Prostate gland (tissue), 2 donors: ENCODE results near the gene MUCL1. TPM values are rescaled to one million over a fixed set of nuclear protein-coding genes. Genes with fewer than 3 reads are reported as not detected.

Experiments used
- DNase-seq: peaks from one replicate; pipeline ENCODE4 v3.0.0-alpha.2; 2019; ENCODE audit warnings: low spot score
- H3K27ac ChIP-seq, 2 donors: fragments of 200-600 bp; sonication (generic); 2 replicates each; pipeline ENCODE4 v1.5.1; 2017 to 2019
- H3K27me3 ChIP-seq: fragments of 200-600 bp; sonication (generic); replicated peaks from 2 replicates; pipeline ENCODE4 v1.5.1; 2019; ENCODE audit not compliant: insufficient read depth
- H3K36me3 ChIP-seq, 2 donors: fragments of 200-600 bp; sonication (generic); 1 replicate in 1 of 2; 2 replicates in 1 of 2; pipeline versions ENCODE4 v1.5.1 to v1.8.1; 2017 to 2019
- H3K4me1 ChIP-seq: fragments of 200-600 bp; sonication (generic); replicated peaks from 2 replicates; pipeline ENCODE4 v1.5.1; 2019
- H3K4me3 ChIP-seq, 2 donors: fragments of 200-600 bp; sonication (generic); 2 replicates each; pipeline ENCODE4 v1.5.1; 2017 to 2019
- H3K9me3 ChIP-seq: fragments of 200-600 bp; sonication (generic); 2 replicates; pipeline ENCODE4 v1.5.1; 2017
- POLR2A ChIP-seq: fragments of 450-650 bp; IDR thresholded peaks from one replicate; pipeline ENCODE4 v1.6.1; 2016; ENCODE audit warnings: antibody characterized with exemption, mild to moderate bottlenecking
- POLR2AphosphoS5 ChIP-seq: sonication (generic); formaldehyde crosslinking; IDR thresholded peaks from one replicate; pipeline ENCODE4 v1.6.1; 2017; ENCODE audit warnings: antibody characterized with exemption
- WGBS: methylation state at CpG from one replicate; pipeline ENCODE4 v1.1.5; 2018; 5-methylcytosine and 5-hydroxymethylcytosine counted together
- intact Hi-C: fragments of 100-400 bp; cut with DNase I; formaldehyde crosslinking; loops from one replicate; pipeline ENCODE4 v1.14.2; 2022
- total RNA-seq, 2 donors: library from RNA; depleted of rRNA; stranded (reverse); fragments of >200 nt; gene quantifications; one replicate each; pipeline ENCODE4 v1.1.0, GENCODE V29; 2016
- TF ChIP-seq, protein P1 (sequence below), 4 experiments: fragments of 200-600 bp in 2 of 4; fragments of 450-650 bp in 2 of 4; sonication (generic) in 2 of 4; IDR thresholded peaks; 1 replicate in 3 of 4; 2 replicates in 1 of 4; pipeline ENCODE4 v1.5.1; 2016 to 2019; ENCODE audit warnings: antibody characterized with exemption in 4 of 4, mild to moderate bottlenecking in 2 of 4, moderate library complexity in 2 of 4

MUCL1 gene, protein sequence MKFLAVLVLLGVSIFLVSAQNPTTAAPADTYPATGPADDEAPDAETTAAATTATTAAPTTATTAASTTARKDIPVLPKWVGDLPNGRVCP
- not detected for total RNA-seq

DNA sequence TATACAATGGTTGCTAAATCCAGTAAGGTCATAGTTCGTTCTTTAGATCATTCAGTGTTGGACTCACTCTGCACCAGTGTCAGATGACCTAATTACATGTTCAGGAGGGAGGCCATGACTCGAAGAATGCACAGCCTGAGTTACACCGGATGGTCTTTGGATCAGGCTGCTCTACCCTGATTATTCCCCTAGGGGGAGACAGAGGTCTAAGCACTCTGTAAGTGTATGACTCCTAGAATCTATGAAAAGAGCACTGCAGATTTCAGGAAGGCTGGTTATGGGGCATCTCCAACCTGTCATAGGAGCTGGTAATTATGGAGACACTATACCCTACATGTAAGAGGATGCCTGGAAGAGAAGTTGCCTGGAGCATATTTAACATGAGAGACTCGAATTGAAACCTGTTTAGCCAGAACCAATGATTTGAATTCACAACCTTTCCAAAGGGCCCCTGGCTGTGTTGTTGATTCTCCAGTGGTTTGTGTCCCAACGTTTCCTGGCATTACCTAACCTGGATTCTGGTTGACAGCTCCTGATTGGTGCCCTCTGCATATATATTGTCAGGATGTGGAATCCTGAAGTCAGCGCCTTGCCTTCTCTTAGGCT is at the start of gene MUCL1:
TSS of gene MUCL1 (plus strand) at position 584 of the 606 bp plus-strand sequence. CDS start 67 bp downstream, outside the sequence.
- intact Hi-C loops = no loop called here
- H3K27ac ChIP-seq = no peak within 1 kb of the TSS
- no peaks in the 10 kb centered on the region for H3K36me3 ChIP-seq
- peak; percentile 40 for DNase-seq
- TF ChIP-seq POLR2A = no peak
- TF ChIP-seq, protein P1, sequence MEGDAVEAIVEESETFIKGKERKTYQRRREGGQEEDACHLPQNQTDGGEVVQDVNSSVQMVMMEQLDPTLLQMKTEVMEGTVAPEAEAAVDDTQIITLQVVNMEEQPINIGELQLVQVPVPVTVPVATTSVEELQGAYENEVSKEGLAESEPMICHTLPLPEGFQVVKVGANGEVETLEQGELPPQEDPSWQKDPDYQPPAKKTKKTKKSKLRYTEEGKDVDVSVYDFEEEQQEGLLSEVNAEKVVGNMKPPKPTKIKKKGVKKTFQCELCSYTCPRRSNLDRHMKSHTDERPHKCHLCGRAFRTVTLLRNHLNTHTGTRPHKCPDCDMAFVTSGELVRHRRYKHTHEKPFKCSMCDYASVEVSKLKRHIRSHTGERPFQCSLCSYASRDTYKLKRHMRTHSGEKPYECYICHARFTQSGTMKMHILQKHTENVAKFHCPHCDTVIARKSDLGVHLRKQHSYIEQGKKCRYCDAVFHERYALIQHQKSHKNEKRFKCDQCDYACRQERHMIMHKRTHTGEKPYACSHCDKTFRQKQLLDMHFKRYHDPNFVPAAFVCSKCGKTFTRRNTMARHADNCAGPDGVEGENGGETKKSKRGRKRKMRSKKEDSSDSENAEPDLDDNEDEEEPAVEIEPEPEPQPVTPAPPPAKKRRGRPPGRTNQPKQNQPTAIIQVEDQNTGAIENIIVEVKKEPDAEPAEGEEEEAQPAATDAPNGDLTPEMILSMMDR (IDR thresholded peaks at IDR 0.05) = peak; percentile 46 to 79 (median 68)
- no peak within 1 kb of the TSS for H3K4me3 ChIP-seq
- H3K9me3 ChIP-seq = no peaks in the 10 kb centered on the region
- WGBS = 34% methylated on average over 6 of the region's 6 CpGs
- H3K27me3 ChIP-seq = no peaks in the 10 kb centered on the region
- no peaks in the 10 kb centered on the region for H3K4me1 ChIP-seq

DNA sequence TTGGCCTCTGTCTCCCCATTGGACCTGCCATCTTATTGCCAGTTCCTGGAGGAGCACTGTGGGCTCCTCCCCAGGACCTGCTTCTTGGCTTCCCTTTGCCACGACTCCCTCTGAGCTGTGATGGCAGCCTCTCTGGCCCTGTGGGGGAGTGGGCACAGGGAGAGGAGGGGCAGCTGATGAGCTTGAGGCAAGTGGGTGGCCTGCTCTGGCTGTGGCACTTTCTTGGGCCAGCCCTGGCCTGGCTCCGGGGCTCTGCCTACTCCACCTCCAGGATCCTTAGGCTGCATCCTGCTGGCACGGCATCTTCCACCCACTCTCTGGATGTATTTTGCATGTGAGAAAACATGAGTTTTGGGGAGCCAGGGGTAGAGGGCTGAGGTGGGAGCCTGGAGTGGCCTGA is 32.6 kb upstream of the MUCL1 start:
- 92% methylated on average over 3 of the region's 3 CpGs for WGBS
- H3K4me1 ChIP-seq = no peaks in the 10 kb centered on the region
- intact Hi-C loops = no loop called here
- TF ChIP-seq, protein P1 (IDR thresholded peaks at IDR 0.05) = no peak
- TF ChIP-seq POLR2A (no peak), POLR2AphosphoS5 (no peak)
- no peak overlapping the region for H3K4me3 ChIP-seq
- no peaks in the 10 kb centered on the region for H3K9me3 ChIP-seq
- H3K36me3 ChIP-seq = no peaks in the 10 kb centered on the region
- DNase-seq = no peak
- no peaks in the 10 kb centered on the region for H3K27me3 ChIP-seq
- no peak overlapping the region for H3K27ac ChIP-seq

DNA sequence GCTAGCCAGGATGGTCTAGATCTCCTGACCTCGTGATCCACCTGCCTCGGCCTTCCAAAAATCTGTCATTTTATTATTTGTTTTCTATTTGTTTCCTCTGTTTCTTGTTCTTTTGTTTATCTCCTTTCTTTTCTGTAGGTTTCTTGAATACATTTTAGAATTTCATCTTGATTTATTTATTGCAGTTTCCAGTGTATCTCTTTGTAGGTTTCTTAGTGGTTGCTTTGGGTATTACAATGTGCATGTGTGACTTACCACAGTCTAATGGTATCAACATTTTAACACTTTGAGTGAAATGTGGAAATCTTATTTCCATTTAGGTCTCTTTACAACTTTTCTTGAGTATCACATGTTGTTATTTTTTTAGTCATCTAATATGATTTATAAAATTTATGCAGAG is 29.9 kb upstream of the MUCL1 start:
- TF ChIP-seq POLR2A = no peak
- TF ChIP-seq, protein P1 (IDR thresholded peaks at IDR 0.05) = peak in 1 of 4 experiments; percentile 50
- WGBS = 95% methylated on average over 2 of the region's 2 CpGs
- Histone ChIP-seq H3K9me3 (no peaks in the 10 kb centered on the region), H3K4me1 (no peaks in the 10 kb centered on the region), H3K36me3 (no peaks in the 10 kb centered on the region), H3K4me3 (no peak overlapping the region), H3K27me3 (no peaks in the 10 kb centered on the region), H3K27ac (no peak overlapping the region)
- intact Hi-C loops = no loop called here
- no peak for DNase-seq

DNA sequence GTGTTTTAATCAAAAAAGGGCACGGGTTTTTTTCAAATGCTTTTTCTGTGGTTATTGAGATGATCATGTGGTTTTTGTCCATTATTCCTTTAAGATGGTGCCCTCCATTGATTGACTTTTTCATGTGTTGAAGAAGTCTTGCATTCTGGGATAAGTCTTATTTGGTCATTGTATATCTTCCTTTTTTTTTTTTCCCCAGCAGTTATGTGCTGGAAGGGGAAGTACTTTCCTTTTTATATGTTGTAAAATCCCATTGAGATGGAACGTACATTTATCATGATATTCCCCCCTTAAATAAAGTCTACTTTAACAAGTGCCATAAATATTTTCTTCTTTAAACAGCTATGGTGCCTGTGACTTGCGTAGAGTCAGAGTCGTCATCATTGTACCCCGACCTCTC is 24.8 kb upstream of the MUCL1 start:
- no peak overlapping the region for H3K4me3 ChIP-seq
- no peaks in the 10 kb centered on the region for H3K4me1 ChIP-seq
- WGBS = 64% methylated on average over 5 of the region's 5 CpGs
- intact Hi-C loops = no loop called here
- DNase-seq = no peak
- no peaks in the 10 kb centered on the region for H3K9me3 ChIP-seq
- H3K27ac ChIP-seq = no peak overlapping the region
- no peaks in the 10 kb centered on the region for H3K27me3 ChIP-seq
- TF ChIP-seq POLR2AphosphoS5 = no peak
- TF ChIP-seq, protein P1 (IDR thresholded peaks at IDR 0.05) = no peak
- no peak for TF ChIP-seq POLR2A
- H3K36me3 ChIP-seq = no peaks in the 10 kb centered on the region

DNA sequence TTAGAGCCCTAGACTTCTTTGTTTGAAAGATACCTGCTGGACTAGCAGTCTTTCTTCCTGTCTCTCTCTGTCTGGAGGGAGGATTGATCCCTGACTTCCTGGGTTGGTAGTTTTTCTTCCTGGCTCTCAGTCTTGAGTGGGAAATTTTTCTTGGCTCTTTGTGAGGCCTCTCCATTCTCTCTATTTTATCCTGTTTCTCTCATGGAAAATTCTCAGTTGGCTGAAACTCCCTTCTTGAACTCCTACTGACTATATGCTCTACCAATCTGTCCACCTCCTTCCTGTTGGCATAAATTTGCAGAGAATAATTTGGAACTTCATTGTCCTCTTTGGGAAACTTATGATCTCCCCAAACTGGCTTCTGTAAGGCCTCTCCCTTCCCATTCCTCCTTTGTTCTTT is 24.1 kb upstream of the MUCL1 start:
- Histone ChIP-seq H3K27me3 (no peaks in the 10 kb centered on the region), H3K27ac (no peak overlapping the region), H3K9me3 (no peaks in the 10 kb centered on the region), H3K4me1 (no peaks in the 10 kb centered on the region), H3K4me3 (no peak overlapping the region), H3K36me3 (no peaks in the 10 kb centered on the region)
- intact Hi-C loops = no loop called here
- TF ChIP-seq POLR2AphosphoS5 = no peak
- TF ChIP-seq, protein P1 (IDR thresholded peaks at IDR 0.05) = no peak
- no peak for DNase-seq
